GM12891 (cell line): ENCODE measurements around the gene PRDM9. TPM values are rescaled to one million over a fixed set of nuclear protein-coding genes. Genes with fewer than 3 reads are reported as not detected.

Experiments
- DNase-seq: peaks from one replicate; pipeline ENCODE4 v3.0.0; 2011; ENCODE audit warnings: low spot score; ENCODE audit not compliant: insufficient read length
- FAIRE-seq: peaks from 2 replicates; lab custom pipeline; 2011; peaks lifted over from hg19 to GRCh38; lab: Jason Lieb, UNC
- PAX5 ChIP-seq: IDR thresholded peaks from 2 replicates; pipeline ENCODE4 v1.6.1; 2011; ENCODE audit warnings: low read length, moderate library complexity, mild to moderate bottlenecking; ENCODE audit not compliant: insufficient read depth, severe bottlenecking
- POLR2A ChIP-seq: IDR thresholded peaks from 2 replicates; pipeline ENCODE4 v1.6.1; 2011; ENCODE audit warnings: low read depth, low read length, control low read depth
- POLR2AphosphoS5 ChIP-seq: IDR thresholded peaks from 2 replicates; pipeline ENCODE4 v1.6.1; 2011; ENCODE audit warnings: low read depth, low read length, control low read depth
- POU2F2 ChIP-seq: IDR thresholded peaks from 2 replicates; pipeline ENCODE4 v1.6.1; 2011; ENCODE audit warnings: low read depth, mild to moderate bottlenecking, control low read depth, low read length, moderate library complexity
- SPI1 ChIP-seq: IDR thresholded peaks from 2 replicates; pipeline ENCODE4 v1.6.1; 2011; ENCODE audit warnings: low read depth, low read length, control low read depth
- TAF1 ChIP-seq: IDR thresholded peaks from 2 replicates; pipeline ENCODE4 v1.6.1; 2011; ENCODE audit warnings: low read depth, low read length, control low read depth
- polyA plus RNA-seq: library from polyadenylated mRNA; unstranded; fragments of >200 nt; gene quantifications from one replicate; pipeline ENCODE4 v1.2.1, GENCODE V29; 2012; ENCODE audit warnings: low read depth, missing spikeins, inconsistent platforms; ENCODE audit not compliant: missing spikeins

PRDM9 gene
- not detected for polyA plus RNA-seq

GRCh38 chr5:23507278-23507685 is at the start of gene PRDM9:
Gene PRDM9, plus strand, starts transcription at chr5:23507609. Its CDS starts 1,425 bp downstream, at chr5:23509034.
- FAIRE-seq (no peak), DNase-seq (no peak)
- TF ChIP-seq POLR2AphosphoS5: no peak
- TF ChIP-seq SPI1: no peak
- TF ChIP-seq PAX5: no peak
- TF ChIP-seq POLR2A: no peak
- no peak for TF ChIP-seq TAF1
- no peak for TF ChIP-seq POU2F2

GRCh38 chr5:23457780-23458179 is 49.6 kb upstream of the PRDM9 start:
- no peak for FAIRE-seq
- TF ChIP-seq POU2F2: no peak
- no peak for TF ChIP-seq POLR2A
- no peak for TF ChIP-seq TAF1
- no peak for TF ChIP-seq SPI1
- no peak for TF ChIP-seq POLR2AphosphoS5
- TF ChIP-seq PAX5: no peak
- no peak for DNase-seq

- DNase-seq (no peak), FAIRE-seq (no peak)
- TF ChIP-seq PAX5: no peak
- no peak for TF ChIP-seq SPI1
- TF ChIP-seq POU2F2: no peak
- no peak for TF ChIP-seq POLR2A
- no peak for TF ChIP-seq POLR2AphosphoS5
- TF ChIP-seq TAF1: no peak
Observed at GRCh38 chr5:23459214-23459613, 48.2 kb upstream of the PRDM9 start.

GRCh38 chr5:23461576-23461975 is 45.8 kb upstream of the PRDM9 start:
- no peak for DNase-seq
- no peak for TF ChIP-seq POLR2AphosphoS5
- FAIRE-seq: no peak

GRCh38 chr5:23466401-23466912 is 41.0 kb upstream of the PRDM9 start:
- DNase-seq (no peak), FAIRE-seq (no peak)
- TF ChIP-seq POU2F2 (no peak), PAX5 (no peak), SPI1 (no peak), POLR2A (no peak), POLR2AphosphoS5 (no peak), TAF1 (no peak)

- FAIRE-seq (no peak), DNase-seq (no peak)
- TF ChIP-seq PAX5 (no peak), TAF1 (no peak), POLR2A (no peak), POLR2AphosphoS5 (no peak), POU2F2 (no peak), SPI1 (no peak)
Observed at GRCh38 chr5:23468658-23469057, 38.8 kb upstream of the PRDM9 start.

GRCh38 chr5:23473915-23474314 is 33.5 kb upstream of the PRDM9 start:
- no peak for TF ChIP-seq POLR2A
- no peak for DNase-seq
- no peak for FAIRE-seq

- no peak for TF ChIP-seq PAX5
- TF ChIP-seq SPI1: no peak
- no peak for TF ChIP-seq POLR2AphosphoS5
- no peak for TF ChIP-seq POLR2A
- TF ChIP-seq TAF1: no peak
- TF ChIP-seq POU2F2: no peak
- DNase-seq (no peak), FAIRE-seq (no peak)
Observed at GRCh38 chr5:23474315-23474714, 33.1 kb upstream of the PRDM9 start.

- TF ChIP-seq POU2F2: no peak
- TF ChIP-seq SPI1: no peak
- no peak for TF ChIP-seq PAX5
- TF ChIP-seq POLR2A: no peak
- no peak for TF ChIP-seq TAF1
- TF ChIP-seq POLR2AphosphoS5: no peak
- DNase-seq: no peak
- FAIRE-seq: no peak
Observed at GRCh38 chr5:23476580-23476979, 30.8 kb upstream of the PRDM9 start.

GRCh38 chr5:23482642-23483041 is 24.8 kb upstream of the PRDM9 start:
- TF ChIP-seq SPI1 (no peak), POLR2A (no peak), POU2F2 (no peak), POLR2AphosphoS5 (no peak), TAF1 (no peak), PAX5 (no peak)
- no peak for DNase-seq
- no peak for FAIRE-seq
